GM21717 (cell line): Measurements from ENCODE around the gene ABCB9.
"Not testable (repeated sequence)": the region's sequence is repeated elsewhere in the genome, so short reads cannot be mapped to it uniquely, and the experiment has no call there.

Experiments used
- ATAC-seq: cut with Tn5 transposase; IDR thresholded peaks from one replicate; pipeline ENCODE4 v1.9.1; 2021; ENCODE audit warnings: mild to moderate bottlenecking, moderate library complexity; ENCODE audit not compliant: unreplicated experiment

The ABCB9 gene

DNA sequence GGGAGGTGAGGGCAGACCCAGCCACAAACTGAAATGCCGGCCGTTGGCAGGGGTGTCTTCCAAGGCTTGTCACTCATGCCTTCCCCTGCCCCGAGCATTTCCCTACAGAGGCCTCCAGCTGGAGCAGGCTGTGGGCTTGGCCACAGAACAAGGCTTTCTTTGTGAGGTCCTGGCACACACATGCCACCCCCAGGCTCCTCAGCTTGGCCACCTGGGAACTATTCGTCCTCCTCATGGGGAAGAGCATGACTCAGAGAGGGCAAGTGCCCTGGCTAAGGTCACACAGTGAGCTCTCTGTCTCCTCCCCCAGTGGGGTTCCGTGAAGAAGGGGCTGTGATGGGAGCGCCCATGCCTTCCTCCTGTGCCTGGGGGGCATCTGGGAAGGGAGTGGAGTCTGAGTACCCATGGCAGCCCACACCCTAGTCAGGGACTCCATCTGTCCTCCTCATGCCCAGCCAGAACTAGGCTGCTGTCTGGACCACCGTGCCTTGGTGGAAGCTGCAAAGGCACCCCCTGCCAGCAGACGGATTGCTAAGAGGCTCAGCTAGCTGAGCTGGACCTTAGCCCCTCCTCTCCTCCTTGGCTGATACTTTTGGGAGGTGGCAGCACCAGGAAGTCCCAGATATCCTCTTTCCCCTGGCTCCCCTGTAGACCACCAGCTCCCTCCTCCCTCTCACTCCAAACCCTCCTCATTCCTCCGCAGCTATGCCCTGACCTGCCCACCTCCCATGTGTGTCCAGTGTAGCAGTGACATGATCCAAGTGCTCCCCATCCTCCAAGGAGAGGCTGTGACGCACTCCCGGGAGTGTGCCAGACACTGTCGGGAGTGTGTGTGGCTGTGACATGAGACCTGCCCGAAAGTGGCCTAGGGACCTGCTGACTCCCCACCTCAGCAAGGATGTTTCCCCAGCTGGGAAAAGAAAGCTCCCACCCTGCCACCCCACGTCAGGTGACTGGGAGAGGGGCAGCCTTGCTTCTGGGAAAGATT lies 21.4 kb downstream of the ABCB9 start:
- ATAC-seq = no peak

- no peak for ATAC-seq
Measured at GRCh38 chr12:122943196-122943595, 23.1 kb downstream of the ABCB9 start.

DNA sequence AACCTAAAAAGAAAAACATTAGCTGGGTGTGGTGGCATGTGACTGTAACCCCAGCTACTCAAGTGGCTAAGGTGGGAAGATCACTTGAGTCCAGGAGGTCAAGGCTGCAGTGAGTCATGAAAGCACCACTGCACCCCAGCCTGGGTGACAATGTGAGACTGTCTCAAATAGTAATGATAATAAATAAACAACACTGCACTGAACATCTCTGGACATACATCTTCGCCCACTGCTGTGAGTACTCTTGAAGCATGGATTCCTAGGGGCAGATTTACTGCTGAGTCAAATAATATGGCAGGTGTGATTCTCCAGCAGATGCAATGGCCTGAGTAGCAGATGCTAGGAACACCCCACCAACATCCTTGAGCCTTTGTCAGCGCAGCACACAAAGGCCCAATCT lies 23.6 kb downstream of the ABCB9 start:
- no peak for ATAC-seq

DNA sequence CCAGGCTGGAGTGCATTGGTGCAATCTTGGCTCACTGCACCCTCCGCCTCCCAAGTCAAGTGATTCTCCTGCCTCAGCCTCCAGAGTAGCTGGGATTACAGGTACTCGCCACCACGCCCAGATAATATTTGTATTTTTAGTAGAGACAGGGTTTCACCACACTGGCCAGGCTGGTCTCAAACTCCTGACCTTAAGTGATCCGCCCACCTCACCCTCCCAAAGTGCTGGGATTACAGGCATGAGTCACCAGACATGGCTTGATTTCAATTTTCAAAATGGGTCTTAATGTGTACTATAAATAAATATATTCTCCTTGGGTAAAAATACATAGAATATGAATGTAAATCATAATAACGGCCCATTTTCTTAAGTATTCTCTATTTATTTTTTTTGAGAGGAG lies 24.9 kb downstream of the ABCB9 start:
- ATAC-seq = not testable (repeated sequence)

- no peak for ATAC-seq
Measured at GRCh38 chr12:122939125-122939524, 27.1 kb downstream of the ABCB9 start.

- ATAC-seq = no peak
Measured at GRCh38 chr12:122937622-122938091, 28.6 kb downstream of the ABCB9 start.

- no peak for ATAC-seq
Measured at GRCh38 chr12:122935318-122935717, 30.9 kb downstream of the ABCB9 start.

- no peak for ATAC-seq
Measured at GRCh38 chr12:122934722-122935121, 31.5 kb downstream of the ABCB9 start.

GRCh38 chr12:122932207-122932606 lies 34.1 kb downstream of the ABCB9 start:
- no peak for ATAC-seq

DNA sequence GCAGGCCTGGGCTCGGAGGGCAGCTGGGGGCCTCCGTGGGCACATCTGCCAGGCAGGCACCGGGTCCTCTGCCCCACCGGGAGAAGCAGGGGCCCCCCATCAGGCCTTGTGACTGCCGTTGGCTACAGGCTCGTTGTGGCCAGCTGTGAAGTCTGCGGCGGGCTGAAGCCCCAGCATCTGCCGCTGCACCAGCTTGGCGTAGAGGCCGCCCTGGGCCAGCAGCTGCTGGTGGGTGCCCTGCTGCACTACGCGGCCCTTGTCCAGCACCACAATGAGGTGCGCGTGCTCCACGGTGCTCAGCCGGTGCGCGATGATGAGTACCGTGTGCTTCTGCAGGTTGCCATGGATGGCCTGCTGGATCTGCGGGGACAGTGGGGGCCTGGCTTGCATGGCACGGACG lies 36.5 kb downstream of the ABCB9 start:
- ATAC-seq = no peak

DNA sequence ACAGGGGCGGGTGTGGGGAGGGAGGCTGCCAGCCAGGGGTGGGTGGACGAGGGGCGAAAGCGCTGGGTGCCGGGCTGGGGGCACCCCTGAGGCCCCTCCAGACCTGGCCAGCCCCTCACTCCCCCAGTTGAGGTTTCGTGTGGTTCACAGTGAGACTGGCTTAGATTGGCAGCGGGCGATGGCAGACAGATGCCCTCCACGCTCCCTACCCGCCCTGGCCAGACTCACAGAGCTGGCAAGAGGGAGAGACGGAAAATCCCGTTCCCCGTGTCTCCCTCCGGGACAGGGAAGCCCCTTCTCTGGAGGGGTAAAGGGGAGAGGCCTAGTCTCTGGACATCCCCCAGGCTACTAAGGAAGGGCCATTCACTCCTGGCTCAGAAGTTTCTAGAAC lies 37.1 kb downstream of the ABCB9 start:
- ATAC-seq = no peak

DNA sequence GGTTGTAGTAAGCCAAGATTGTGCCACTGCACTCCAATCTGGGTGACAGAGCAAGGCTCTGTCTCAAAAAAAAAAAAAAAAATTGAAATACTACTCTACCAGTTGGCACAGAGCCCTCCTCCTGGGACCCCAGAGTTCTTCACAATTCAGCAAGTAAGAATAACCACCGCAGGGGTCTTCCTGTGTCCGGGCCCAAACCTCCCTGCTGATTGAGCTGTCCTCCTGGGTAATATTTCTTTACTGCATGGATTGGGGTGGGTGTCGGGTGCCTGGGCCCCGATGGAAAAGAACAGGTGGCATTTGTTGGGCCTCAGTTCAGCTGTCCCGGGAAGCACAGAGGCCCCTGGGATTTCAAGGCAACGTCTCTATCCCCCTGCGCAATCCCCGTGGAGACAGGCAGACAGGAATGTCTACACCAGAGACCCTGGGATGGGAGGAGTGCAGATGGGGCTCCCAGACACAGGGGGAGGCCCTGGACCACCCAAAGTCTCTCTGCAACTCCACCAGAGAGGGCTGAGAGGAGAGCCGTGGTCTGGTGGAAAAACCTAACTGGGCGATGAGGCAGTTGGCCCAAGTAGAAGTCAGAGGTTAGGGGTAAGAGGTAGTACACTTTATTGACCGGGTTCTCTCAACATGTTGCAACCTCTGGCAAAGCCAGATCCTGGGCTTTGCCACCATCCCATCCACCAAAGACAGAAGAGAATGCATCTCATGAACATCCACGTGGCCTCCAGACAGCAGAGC lies 37.7 kb downstream of the ABCB9 start:
- no peak for ATAC-seq

- ATAC-seq = no peak
Measured at GRCh38 chr12:122927756-122928403, 38.4 kb downstream of the ABCB9 start.

DNA sequence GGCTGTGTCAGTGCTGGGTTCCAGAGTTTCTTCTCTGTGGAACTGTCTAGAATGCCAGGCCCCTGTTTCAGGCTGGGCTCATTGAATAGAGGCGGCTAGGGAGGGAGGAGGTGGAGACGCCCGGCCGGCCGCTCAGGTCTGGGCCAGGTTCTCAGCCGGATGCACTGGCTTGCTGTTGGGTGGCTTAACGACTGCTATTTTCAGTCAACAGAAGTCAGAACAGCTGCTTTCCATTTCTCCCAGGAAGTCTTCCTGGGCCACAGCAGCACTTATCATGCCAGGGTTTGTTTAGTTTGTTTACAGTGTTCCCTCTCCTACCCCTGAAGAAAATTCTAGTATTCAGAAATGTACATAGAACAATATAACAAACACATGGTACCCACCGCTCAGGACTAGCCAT lies 44.3 kb downstream of the ABCB9 start:
- no peak for ATAC-seq

DNA sequence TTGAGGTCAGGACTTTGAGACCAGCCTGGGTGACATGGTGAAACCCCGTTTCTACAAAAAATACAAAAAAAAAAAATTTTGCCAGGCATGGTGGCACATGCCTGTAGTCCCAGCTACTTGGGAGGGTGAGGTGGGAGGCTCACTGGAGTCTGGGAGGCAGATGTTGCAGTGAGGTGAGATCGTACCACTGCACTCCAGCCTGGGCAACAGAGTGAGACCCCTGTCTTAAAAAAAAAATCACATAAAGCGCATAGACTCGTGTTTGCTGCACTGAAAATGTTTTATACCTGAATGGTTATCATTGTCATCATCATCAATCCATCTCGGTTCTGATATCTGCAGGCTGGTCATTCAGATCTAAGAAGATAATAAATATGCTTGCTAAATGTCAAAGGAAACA lies 45.6 kb downstream of the ABCB9 start:
- no peak for ATAC-seq

DNA sequence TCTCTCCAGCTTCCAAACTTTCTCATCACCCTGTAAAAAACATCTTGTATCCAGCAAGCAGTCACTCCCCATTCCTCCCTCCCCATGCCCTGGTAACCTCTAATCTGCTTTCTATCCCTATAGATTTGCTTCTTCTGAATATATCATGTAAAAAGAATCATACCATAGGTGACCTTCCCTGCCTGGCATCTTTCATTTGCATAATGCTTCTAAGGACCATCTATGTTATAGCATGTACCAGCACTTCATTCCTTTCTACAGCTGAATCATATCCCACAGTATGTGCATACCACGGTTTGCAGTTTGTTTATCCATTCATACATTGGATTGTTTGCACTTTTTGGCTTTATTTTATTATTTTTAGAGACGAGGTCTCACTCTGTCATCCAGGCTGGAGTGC lies 47.4 kb downstream of the ABCB9 start:
- no peak for ATAC-seq

DNA sequence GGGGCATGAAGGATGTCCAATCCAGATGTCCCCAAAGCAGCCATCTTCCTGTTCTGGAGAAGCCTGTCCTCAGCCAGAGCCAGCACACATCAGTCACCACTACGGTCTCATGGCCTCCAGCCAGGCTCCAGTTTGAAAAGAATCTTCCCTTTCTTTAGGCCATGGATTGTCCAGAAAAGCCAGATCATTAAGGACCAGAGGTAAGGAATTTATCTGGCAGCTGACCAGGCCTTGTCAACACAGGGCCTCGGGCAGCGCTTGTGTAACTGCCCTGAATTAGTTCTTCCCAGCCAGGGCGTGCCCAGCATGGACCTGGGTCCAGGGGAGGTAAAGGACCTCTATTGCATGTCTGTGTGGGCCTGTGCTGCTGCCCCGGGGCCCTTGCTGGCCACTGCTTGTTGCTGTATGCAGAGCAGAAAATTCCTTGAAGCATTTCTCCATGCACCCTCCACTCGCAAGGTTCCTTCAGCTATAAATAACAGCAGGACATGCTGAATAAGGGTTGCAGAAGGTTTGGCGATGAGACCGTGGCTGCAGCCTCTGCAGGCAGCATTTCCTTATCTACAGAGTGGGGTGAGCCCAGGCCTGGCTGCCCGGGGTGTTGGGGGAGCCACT lies 48.6 kb downstream of the ABCB9 start:
- ATAC-seq = no peak

DNA sequence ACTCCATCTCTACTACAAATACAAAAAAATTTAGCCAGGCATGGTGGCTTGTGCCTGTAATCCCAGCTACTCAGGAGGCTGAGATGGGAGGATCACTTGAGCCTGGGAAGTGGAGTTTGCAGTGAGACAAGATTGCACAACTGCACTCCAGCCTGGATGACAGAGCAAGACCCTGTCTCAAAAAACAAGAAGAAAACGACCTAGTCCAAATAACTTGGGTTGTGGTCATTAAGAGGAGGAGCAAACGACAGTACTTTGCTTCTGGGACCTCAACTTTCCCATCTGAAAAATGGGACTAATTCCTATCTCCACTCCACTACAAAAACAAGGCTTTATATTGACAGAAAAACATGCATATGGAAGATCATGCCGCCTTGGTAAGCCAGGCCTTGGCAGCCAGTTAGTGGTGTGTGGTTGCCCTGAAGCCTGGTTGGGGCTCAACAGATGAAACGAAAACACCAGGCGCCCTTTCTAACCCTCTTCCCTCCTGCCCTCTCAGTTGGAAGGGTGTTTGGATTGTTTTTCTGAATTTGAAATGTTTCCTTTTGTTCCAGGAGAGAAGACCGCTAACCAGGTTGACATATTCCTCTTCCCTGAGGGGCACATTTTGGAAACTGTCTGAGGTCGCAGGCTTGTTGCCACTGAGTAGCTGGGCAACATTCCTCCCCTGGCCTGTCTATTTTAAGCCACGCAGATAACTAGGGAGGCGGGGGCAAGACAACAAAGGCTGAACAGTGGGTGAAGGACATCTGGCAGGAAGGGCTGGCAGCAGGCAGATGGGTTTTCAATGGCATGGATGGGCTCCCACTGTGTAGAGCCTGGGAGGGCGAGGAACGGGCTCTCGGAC lies 56.6 kb downstream of the ABCB9 start:
- no peak for ATAC-seq

DNA sequence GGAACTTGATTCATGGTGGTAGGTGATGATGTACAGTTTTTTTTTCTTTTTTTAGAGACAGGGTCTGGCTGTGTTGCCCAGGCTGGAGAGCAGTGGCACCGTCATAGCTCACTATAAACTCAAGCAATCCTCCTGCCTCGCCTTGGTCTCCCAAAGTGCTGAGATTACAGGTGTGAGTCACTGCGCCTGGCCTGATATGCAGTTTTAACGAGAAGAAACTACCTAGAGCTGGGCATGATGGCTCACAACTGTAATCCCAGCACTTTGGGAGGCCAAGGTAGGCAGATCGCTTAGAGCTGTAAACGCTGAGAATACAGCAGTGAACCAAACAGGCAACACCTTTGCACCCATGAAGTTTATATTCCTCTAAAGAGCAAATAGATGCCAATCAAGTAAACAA lies 57.3 kb downstream of the ABCB9 start:
- no peak for ATAC-seq

- not testable (repeated sequence) for ATAC-seq
Measured at GRCh38 chr12:122905258-122905657, 61.0 kb downstream of the ABCB9 start.
